Activated CD8-positive, alpha-beta memory T cell treated with anti-CD3 and anti-CD28 coated beads, Interleukin-2, amount 50 U/mL, for 1 hour (primary cell): Measurements from ENCODE around the gene EAPP.
"Not testable (repeated sequence)": the region's sequence is repeated elsewhere in the genome, so short reads cannot be mapped to it uniquely, and the experiment has no call there.

Experiments
- DNase-seq: peaks from one replicate; pipeline ENCODE4 v3.0.0-alpha.2; 2020; ENCODE audit errors: extremely low read depth

EAPP gene

GRCh38 chr14:34538096-34538495 is 1.4 kb downstream of the EAPP start:
- DNase-seq: not testable (repeated sequence)

GRCh38 chr14:34537677-34538009 is 1.9 kb downstream of the EAPP start:
- no peak for DNase-seq

GRCh38 chr14:34536951-34537676 is 2.4 kb downstream of the EAPP start:
- DNase-seq: no peak

GRCh38 chr14:34527591-34527990 is 11.9 kb downstream of the EAPP start:
- DNase-seq: no peak

- not testable (repeated sequence) for DNase-seq
Measured at GRCh38 chr14:34524216-34524615, 15.3 kb downstream of the EAPP start.

- no peak for DNase-seq
Measured at GRCh38 chr14:34522496-34522895, 17.0 kb downstream of the EAPP start.

GRCh38 chr14:34521071-34521470 is 18.4 kb downstream of the EAPP start:
- DNase-seq: not testable (repeated sequence)

GRCh38 chr14:34520304-34520970 is 19.1 kb downstream of the EAPP start:
- DNase-seq: not testable (repeated sequence)

GRCh38 chr14:34507884-34508283 is 31.6 kb downstream of the EAPP start:
- DNase-seq: no peak

- no peak for DNase-seq
Measured at GRCh38 chr14:34507459-34507858, 32.0 kb downstream of the EAPP start.

GRCh38 chr14:34505124-34505491 is 34.4 kb downstream of the EAPP start:
- not testable (repeated sequence) for DNase-seq

GRCh38 chr14:34504027-34504426 is 35.5 kb downstream of the EAPP start:
- not testable (repeated sequence) for DNase-seq

- DNase-seq: no peak
Measured at GRCh38 chr14:34502545-34503225, 36.8 kb downstream of the EAPP start.

- DNase-seq: no peak
Measured at GRCh38 chr14:34502001-34502400, 37.5 kb downstream of the EAPP start.

- no peak for DNase-seq
Measured at GRCh38 chr14:34501004-34501580, 38.4 kb downstream of the EAPP start.

- no peak for DNase-seq
Measured at GRCh38 chr14:34498684-34499412, 40.7 kb downstream of the EAPP start.

- DNase-seq: no peak
Measured at GRCh38 chr14:34496679-34497513, 42.6 kb downstream of the EAPP start.

- DNase-seq: no peak
Measured at GRCh38 chr14:34496007-34496678, 43.4 kb downstream of the EAPP start.

GRCh38 chr14:34489324-34489723 is 50.2 kb downstream of the EAPP start:
- DNase-seq: no peak

- DNase-seq: no peak
Measured at GRCh38 chr14:34488528-34488927, 51.0 kb downstream of the EAPP start.
